Stimulated activated CD4-positive, alpha-beta T cell treated with anti-CD3 and anti-CD28 coated beads, Interleukin-1b, Interleukin-23, amount 100 ng/mL, for 48 hours (primary cell): ENCODE results near the gene CLIP4.
A peak's percentile ranks its signal among the peaks of the same experiment; 100 is the strongest.
"Not testable (repeated sequence)": the region's sequence is repeated elsewhere in the genome, so short reads cannot be mapped to it uniquely, and the experiment has no call there.

Experiments
- DNase-seq: peaks from one replicate; pipeline ENCODE4 v3.0.0-alpha.2; 2020

Gene CLIP4

DNA sequence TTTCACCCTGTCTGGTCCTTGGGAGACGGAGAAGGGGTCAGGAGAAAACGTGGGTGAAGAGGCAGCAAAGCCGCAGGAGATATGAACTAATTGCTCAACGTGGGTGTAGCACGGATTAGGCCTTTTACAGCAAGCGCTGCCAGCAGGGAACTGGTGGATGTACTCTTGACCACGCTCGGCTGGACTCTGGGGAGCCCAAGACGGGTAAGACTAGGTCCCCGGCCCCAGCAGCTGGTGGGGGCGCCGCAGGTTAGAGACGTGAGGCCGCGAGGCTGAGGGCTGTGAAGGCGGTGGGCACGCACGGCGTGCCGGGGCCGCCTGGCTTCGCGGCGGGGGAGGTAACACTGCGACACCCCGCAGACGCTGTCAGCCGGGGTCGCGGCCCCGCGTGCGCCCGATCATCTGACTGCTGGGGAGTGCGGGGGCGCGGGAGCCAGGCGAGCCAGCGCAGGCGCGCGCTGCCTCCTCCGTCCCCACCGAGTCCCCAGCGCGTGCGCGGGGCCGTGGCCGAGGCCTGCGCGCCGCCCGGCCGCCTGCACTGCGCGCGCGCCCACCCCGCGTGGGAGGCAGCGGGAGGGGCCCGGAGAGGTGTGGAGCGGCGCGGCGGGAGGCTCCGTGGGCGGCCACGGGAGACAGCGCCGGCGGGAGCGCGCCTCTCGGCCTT is at the start of gene CLIP4:
Gene CLIP4, plus strand, starts transcription at position 470 of the 664 bp plus-strand sequence. CDS start 5,974 bp downstream, outside the sequence.
- peak; percentile 52 for DNase-seq

DNA sequence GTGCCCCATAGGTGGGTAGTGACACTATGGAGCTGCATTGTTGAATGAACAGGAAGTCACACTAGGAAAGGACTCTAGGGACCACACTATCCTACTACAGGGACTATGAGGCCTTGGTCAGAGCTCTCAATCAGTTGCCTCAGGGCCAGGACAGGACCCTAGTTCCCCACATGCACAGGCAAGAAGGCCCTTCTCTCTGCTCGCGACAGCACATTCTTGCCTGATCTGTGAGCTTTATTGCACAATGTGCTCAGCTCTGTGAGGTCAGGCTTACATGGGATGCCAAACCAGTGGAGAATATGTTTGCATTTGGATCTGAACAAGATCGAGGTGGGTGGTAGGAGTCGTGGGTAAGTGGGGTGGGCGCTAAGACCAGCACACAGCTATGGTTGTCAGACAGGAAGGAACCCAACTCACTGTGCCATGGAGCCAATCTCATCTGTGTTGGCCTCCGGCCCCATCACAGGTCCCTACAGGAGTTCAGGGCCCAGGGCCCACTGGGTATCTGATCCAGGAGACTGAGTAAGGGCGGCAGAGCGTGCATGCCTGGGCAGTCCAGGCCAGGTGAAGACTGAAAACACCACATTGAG is 48.8 kb upstream of the CLIP4 start:
- no peak for DNase-seq

DNA sequence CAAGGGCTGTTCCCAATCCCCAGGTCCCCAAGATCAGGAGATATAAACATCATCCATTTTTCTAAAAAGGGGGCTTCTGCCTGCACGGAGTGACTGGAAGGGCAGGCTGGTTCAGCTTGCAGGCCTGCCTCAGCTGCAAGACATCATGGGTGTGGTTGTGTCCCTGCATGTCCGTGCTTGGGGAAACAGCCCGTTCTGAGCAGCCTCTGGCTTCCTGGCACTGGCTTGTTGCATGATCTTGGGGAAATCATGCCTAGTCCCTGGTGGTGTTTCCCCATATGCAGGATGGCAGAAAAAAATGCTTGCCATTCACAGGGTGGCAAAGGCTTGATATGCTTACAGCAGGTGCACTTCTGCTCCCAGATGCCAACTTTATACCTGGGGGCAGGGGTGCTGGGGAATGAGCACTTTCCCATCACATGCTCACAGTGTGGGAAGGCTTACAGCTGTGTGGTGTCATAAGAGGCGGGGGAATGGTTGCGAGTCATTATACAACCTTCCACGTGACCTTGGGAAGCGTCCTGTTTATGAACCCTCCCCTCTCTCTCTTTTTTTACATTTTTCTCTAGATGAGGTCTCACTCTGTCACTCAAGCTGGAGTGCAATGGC is 48.1 kb upstream of the CLIP4 start:
- DNase-seq = no peak

DNA sequence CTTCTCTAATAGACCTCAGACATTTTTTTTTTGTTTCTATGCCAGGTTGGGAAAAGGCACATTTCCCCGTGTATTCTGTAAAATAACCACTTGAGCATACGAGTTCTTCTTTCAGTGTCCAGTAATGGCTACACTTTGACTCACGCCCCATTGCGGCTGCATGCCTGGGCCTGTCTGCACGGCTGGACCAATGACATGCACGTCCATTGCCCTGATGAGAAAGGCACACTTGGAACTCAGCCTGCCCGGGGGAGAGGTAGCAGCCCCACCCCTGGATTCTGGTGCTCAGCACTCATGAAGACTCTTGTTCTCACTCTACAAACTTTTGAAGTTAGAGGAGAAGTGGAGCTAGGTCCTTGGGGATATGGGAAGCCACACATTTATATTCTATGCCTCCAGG is 46.7 kb upstream of the CLIP4 start:
- DNase-seq = no peak

DNA sequence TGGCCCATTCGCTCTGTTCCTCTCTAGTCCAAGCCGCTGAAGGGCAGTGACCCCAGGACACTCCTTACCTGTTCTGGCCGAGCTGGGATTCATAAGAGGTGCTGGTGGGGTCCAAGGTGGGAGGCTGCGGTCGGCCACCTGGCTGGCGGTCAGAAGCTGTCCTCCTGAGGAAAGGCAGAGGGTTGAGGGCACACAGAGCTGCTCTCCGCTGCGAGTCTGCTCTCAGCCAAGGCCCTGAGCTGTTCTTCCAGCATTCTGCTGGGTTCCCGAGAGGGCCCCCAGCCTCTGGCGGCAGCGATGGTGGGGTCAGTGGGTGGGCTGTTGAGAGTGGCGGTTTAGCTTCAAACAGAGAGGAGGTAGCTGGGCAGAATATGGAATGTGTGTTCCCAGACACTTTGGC is 44.7 kb upstream of the CLIP4 start:
- no peak for DNase-seq

GRCh38 chr2:29071032-29071975 is 43.9 kb upstream of the CLIP4 start:
- DNase-seq = no peak

- DNase-seq = no peak
Measured at GRCh38 chr2:29072251-29072650, 43.0 kb upstream of the CLIP4 start.

- no peak for DNase-seq
Measured at GRCh38 chr2:29072971-29073725, 42.1 kb upstream of the CLIP4 start.

- DNase-seq = no peak
Measured at GRCh38 chr2:29073933-29074332, 41.3 kb upstream of the CLIP4 start.

DNA sequence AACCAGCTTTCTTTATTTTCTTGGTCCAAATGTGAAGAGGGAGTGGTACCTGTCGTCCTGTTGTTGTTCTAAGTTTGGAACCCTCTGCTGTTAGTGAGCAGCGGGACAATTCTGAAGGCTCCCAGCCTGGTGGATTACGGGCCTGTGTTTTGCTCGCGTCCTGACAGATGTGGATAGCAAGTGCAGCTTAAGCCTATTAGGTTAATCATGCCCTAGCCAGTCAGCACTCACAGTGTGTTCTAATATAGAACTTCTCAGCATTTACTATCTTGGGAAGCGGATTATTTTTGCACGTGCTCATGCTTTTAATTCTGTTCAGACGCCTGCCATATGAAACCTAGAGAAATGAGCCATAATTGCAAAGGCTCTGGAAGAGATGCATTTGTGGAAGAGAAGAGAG is 40.8 kb upstream of the CLIP4 start, which contains the start of gene PCARE:
Gene PCARE, minus strand, starts transcription at position 113 of the 400 bp plus-strand sequence. CDS start 262 bp downstream, outside the sequence.
- no peak for DNase-seq

GRCh38 chr2:29075894-29076705 is 39.1 kb upstream of the CLIP4 start:
- DNase-seq = no peak

DNA sequence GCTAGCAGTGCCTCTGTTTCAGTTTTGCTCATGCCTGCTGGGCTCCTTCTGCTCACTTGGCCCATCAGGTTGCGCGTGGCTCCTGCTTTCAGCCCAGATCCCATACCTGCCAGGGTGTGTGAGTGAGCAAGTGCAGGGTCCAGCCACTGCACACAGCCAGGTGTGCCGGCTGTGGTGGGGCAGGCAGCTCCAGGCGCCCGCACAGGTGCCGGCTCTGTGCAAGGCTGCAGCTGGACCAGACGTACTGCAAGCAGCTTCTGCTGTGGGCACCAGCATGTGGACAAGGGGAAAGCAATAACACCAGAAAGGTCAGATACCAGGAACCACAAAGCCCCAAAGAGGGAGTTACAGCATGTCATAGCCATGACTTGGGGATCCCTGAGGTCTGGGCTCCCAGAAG is 35.3 kb upstream of the CLIP4 start:
- DNase-seq = no peak

DNA sequence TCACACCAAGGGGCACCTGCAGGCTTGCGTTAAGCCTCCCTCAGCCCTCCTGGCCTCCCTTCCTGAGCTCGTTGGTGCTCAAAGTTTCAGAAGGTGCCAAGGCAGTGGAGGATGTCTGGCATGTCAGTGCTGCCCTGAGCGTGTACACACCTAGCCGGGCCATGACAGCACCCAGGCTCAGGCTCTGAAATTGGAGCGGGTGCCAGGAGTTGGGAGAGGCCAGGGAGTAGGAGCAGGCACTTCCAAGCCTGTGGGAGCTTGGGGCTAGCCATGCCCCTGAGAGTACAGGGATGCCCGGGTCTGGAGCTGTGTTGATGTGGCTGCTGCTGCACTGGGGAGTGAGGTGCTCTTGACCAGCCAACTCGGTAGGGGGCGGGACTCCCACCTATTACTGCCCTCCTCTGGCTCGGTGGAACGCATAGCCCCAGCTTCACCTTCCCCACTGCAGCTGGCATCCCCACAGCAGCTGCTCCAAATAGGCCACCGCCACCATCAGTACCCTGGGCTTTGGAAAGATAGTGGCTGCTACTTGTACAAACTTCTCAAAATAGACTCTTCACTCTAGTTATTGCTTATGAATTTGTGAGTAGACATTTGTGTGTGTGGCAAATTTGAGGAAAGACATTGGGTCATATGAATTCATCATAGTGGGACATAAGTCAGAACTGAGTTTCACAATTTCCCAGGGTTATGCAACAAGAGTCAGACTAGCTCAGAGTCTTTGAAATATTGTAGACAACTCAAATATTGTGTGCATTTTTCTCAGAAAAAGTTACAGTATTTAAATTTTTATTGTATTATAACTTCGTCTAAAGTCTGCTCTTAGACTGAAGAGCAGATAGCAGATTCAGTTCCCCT is 34.1 kb upstream of the CLIP4 start:
- DNase-seq = no peak

GRCh38 chr2:29082804-29083495 is 32.3 kb upstream of the CLIP4 start:
- no peak for DNase-seq

DNA sequence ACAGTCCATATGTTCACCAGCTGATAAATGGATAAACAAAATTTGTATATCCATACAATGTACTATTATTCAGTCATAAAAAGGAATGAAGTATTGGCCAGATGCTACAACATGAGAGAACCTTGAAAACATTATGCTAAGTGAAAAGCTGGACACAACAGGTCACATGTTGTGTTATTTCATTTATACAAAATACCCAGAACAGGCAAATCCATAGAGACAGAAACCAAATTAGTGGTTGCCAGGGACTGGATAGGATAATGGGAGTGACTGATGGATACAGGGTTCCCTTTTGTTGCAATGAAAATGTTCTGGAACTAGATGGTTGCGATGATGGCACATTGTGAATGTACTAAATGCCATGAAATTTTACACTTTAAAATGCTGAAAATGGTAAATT is 30.7 kb upstream of the CLIP4 start:
- DNase-seq = no peak

DNA sequence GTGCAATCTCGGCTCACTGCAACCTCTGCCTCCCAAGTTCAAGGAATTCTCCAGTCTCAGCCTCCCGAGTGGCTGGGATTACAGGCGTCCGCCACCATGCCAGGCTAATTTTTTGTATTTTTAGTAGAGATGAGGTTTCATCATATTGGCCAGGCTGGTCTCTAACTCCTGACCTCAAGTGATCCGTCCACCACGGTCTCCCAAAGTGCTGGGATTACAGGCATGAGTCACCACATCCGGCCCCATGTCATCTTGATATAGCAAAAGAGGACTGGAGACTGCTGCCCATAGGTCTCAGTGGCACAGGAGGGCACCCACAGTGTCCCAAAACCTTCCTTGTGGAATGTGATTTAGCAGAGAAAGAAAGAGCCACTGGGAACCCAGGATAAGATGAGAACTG is 24.9 kb upstream of the CLIP4 start:
- not testable (repeated sequence) for DNase-seq

DNA sequence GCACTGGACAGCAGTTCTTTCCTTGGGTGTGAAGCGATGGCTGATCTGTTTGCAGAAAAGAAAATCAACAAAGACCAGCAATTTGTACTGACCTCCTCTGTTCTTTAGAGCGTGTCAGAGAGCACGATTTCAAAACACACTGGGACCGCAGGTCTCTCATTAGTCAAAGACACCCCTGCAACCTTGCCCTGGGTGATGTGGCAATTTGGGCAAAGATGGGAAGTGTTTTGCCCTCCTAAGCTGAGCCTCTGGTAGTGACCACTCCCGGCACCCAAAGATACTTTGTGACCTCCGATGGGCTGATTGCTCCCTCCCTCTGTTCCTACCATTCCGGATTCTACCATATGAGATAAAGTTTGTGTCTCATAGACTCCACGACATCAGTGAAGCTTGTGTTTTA is 18.2 kb upstream of the CLIP4 start:
- no peak for DNase-seq

DNA sequence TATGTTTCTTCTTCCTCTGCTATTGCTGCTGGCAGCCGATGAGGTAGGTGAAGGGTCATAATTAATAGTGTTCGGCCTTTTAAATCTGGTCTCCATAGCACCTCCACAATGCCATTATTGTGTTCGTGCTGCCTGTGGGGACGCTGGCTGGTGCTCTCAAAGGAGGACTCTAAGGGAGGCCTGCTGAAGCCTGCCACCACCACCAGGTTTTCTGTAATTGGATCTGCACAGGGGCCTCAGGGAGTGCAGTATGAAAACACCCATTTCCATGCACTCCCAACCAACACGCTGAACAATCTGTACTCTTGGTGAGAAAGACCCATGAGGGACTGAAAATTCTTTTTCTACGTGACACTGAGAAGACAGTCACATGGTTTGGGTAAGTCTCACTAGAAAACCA is 17.6 kb upstream of the CLIP4 start:
- DNase-seq = no peak

DNA sequence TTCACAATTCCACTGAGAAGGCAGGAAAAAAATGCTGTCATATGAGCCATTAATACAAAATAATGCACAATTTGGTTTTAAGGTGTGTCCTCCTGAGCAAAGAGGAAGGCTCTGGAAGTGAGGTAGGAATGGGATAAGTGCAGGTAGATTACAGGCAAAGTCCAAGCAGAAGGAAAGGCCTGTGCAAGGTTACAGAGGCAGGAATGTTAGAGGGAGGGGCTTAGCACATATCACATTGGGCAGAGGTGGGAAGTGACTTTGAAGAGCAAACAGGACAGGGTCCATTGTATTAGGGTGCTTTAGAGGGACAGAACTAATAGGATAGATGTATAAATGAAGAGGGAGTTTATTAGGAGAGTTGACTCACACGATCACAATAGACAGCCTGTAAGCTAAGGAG is 14.7 kb upstream of the CLIP4 start:
- no peak for DNase-seq

DNA sequence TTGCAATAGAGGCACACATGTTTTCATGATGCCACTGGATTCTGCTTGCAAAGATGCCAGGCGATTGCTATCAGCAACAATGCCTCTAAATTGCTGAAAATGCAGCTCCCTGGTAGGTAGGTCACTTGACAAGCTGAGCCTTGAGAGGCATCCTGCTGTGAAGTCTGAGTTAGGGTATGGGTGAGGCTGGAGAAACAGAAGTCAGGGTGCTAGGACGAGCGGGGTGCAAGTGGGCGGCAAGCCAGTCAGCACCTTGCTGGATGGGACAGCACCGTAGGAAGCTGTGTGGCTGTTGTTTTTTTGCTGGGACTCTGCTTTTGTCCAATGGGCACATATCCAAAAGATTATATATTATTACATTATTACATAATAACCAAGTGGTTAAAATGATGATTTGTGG is 10.5 kb upstream of the CLIP4 start:
- DNase-seq = no peak
